Progenitor cell of endocrine pancreas (in vitro differentiated cells): ENCODE data around the gene GRIK3. TPM values are rescaled to one million over a fixed set of nuclear protein-coding genes. Genes with fewer than 3 reads are reported as not detected.
A peak's percentile ranks its signal among the peaks of the same experiment; 100 is the strongest.

Experiments
- DNase-seq: peaks from one replicate; pipeline ENCODE4 v3.0.0; 2021; ENCODE audit warnings: low spot score; ENCODE audit not compliant: unreplicated experiment
- H3K27ac Mint-ChIP-seq: 2 replicates; pipeline ENCODE4 v1.8.0; 2021; ENCODE audit warnings: mild to moderate bottlenecking, moderate library complexity, mixed read lengths
- H3K27me3 Mint-ChIP-seq: 2 replicates; pipeline ENCODE4 v1.8.0; 2021; ENCODE audit warnings: mixed read lengths
- H3K36me3 Mint-ChIP-seq: 2 replicates; pipeline ENCODE4 v1.8.0; 2022; ENCODE audit warnings: mixed read lengths; ENCODE audit not compliant: insufficient read depth
- H3K4me1 Mint-ChIP-seq: 2 replicates; pipeline ENCODE4 v1.8.0; 2021; ENCODE audit warnings: low read depth, mixed read lengths
- H3K4me3 Mint-ChIP-seq: 2 replicates; pipeline ENCODE4 v1.8.0; 2021; ENCODE audit warnings: low read depth, mild to moderate bottlenecking, moderate library complexity, mixed read lengths
- H3K9me3 Mint-ChIP-seq: 2 replicates; pipeline ENCODE4 v1.8.0; 2021; ENCODE audit warnings: low read depth, mixed read lengths
- CTCF ChIP-seq: fragments of 200-600 bp; sonication (generic); IDR thresholded peaks from one replicate; pipeline ENCODE4 v1.5.0; 2021; ENCODE audit warnings: antibody characterized with exemption, mild to moderate bottlenecking; ENCODE audit not compliant: unreplicated experiment
- total RNA-seq: library from RNA; stranded (reverse); gene quantifications from 2 replicates; pipeline ENCODE4 v1.2.1, GENCODE V29; 2021

The GRIK3 gene
- total RNA-seq, 1 donor from 2014 or later, result 0.41 TPM

GRCh38 chr1:36776256-36776655 is 258.1 kb downstream of the GRIK3 start:
- Mint-ChIP-seq H3K4me3 (no peak overlapping the region), H3K27me3 (peaks cover 30% of the 10 kb centered on the region), H3K4me1 (peaks cover 18% of the 10 kb centered on the region), H3K36me3 (no peaks in the 10 kb centered on the region), H3K27ac (no peak overlapping the region), H3K9me3 (no peaks in the 10 kb centered on the region)
- no peak for TF ChIP-seq CTCF
- no peak for DNase-seq

- no peak overlapping the region for H3K4me3 Mint-ChIP-seq
Measured at GRCh38 chr1:36775716-36776115, 258.6 kb downstream of the GRIK3 start.

GRCh38 chr1:36773827-36774541 is 260.3 kb downstream of the GRIK3 start:
- no peak for DNase-seq
- Mint-ChIP-seq H3K27ac (no peak overlapping the region), H3K27me3 (peaks cover 46% of the 10 kb centered on the region), H3K36me3 (no peaks in the 10 kb centered on the region), H3K4me1 (peaks cover 23% of the 10 kb centered on the region), H3K9me3 (no peaks in the 10 kb centered on the region), H3K4me3 (no peak overlapping the region)
- TF ChIP-seq CTCF, result peak; percentile 18

More at GRCh38 chr1:36775716-36776115, 258.6 kb downstream of the GRIK3 start:
- Mint-ChIP-seq H3K9me3 (no peaks in the 10 kb centered on the region), H3K36me3 (no peaks in the 10 kb centered on the region), H3K27ac (no peak overlapping the region), H3K27me3 (peaks cover 34% of the 10 kb centered on the region), H3K4me1 (peaks cover 23% of the 10 kb centered on the region)
- no peak for DNase-seq
- no peak for TF ChIP-seq CTCF

GRCh38 chr1:36772647-36773495 is 261.4 kb downstream of the GRIK3 start:
- H3K27ac Mint-ChIP-seq, result no peak overlapping the region
- TF ChIP-seq CTCF, result no peak
- peaks cover 58% of the 10 kb centered on the region for H3K27me3 Mint-ChIP-seq
- no peaks in the 10 kb centered on the region for H3K36me3 Mint-ChIP-seq
- peaks cover 23% of the 10 kb centered on the region for H3K4me1 Mint-ChIP-seq
- DNase-seq, result no peak
- no peaks in the 10 kb centered on the region for H3K9me3 Mint-ChIP-seq
- H3K4me3 Mint-ChIP-seq, result no peak overlapping the region

DNA sequence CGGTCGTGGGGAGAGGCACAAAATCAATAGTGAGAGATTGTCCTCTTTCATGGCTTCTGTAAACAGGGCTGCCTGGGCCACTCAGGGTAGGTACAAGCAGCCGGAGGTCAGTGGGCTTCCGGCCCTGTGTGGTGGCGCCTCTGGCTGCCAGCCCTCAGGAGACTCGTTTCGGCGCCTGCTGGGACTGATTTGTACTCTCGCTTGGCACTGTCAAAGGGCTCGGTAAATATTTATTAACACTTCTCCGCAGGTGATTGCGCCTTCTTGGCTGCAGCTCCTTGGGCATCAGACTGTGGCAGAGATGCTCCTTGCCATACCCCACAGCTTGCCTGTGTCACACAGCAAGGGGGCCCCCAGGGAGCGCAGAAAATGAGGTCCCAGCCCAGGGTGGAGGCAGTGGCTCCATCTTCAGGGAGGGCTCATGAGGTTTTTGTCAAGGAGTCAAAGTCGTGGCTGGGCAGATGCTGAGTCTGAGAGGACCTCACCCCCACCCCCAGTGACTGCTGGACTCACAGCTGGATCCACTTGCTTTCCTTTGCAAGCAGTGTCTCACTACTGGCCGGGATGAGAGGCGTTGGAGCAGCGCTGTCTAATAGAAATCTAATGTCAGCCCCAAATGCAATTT is 262.5 kb downstream of the GRIK3 start:
- Mint-ChIP-seq H3K4me1 (peaks cover 23% of the 10 kb centered on the region), H3K27me3 (peaks cover 61% of the 10 kb centered on the region), H3K9me3 (no peaks in the 10 kb centered on the region), H3K27ac (no peak overlapping the region), H3K36me3 (no peaks in the 10 kb centered on the region), H3K4me3 (peak overlapping the region; percentile 12)
- peak; percentile 19 for DNase-seq
- TF ChIP-seq CTCF, result no peak
